ENCODE results near the gene CADM4.

GRCh38 chr19:43586346-43586745 lies 53.3 kb downstream of the CADM4 start:
- no peak for TF ChIP-seq ETS2 (tag; IDR thresholded peaks at IDR 0.05; ENCODE audit: borderline replicate concordance, poor library complexity, severe bottlenecking)
- TF ChIP-seq PRDM10 (IDR thresholded peaks at IDR 0.05; ENCODE audit: partially characterized antibody) = no peak
- TF ChIP-seq ZNF24 (IDR thresholded peaks at IDR 0.05) = no peak
- TF ChIP-seq SMARCA4 (IDR thresholded peaks at IDR 0.05) = no peak
- no peak for TF ChIP-seq ZBTB12 (CRISPR knock-in tag; IDR thresholded peaks at IDR 0.05)
- no peak for TF ChIP-seq EP300 (IDR thresholded peaks at IDR 0.05; ENCODE audit: low read length)
- no peak for TF ChIP-seq DIDO1 (tag; IDR thresholded peaks at IDR 0.05; ENCODE audit: low read depth)
- TF ChIP-seq YY1 (IDR thresholded peaks at IDR 0.05; ENCODE audit: borderline replicate concordance in 1 of 3, control insufficient read depth in 1 of 3, extremely low read depth in 1 of 3, insufficient read depth in 3 of 3, insufficient read length in 1 of 3, insufficient replicate concordance in 2 of 3, low read depth in 1 of 3, low read length in 2 of 3) = no peak
- no peak for TF ChIP-seq CHCHD3 (CRISPR knock-in tag; IDR thresholded peaks at IDR 0.05)
- no peak for TF ChIP-seq ARHGAP35 (IDR thresholded peaks at IDR 0.05; ENCODE audit: partially characterized antibody)
- TF ChIP-seq ARID4B (CRISPR knock-in tag; IDR thresholded peaks at IDR 0.05) = no peak
- TF ChIP-seq RFX5 (IDR thresholded peaks at IDR 0.05; ENCODE audit: low read depth, low read length) = no peak
- TF ChIP-seq FOXJ3 (CRISPR knock-in tag; IDR thresholded peaks at IDR 0.05) = no peak
- TF ChIP-seq PHB2 (IDR thresholded peaks at IDR 0.05; ENCODE audit: low read depth) = no peak
